ENCODE data around the gene CCDC112. TPM values are rescaled to one million over a fixed set of nuclear protein-coding genes. Genes with fewer than 3 reads are reported as not detected.
A peak's percentile ranks its signal among the peaks of the same experiment; 100 is the strongest.

CCDC112 gene
- total RNA-seq, 8 experiments from 2014 or later = 8.2 to 54.4 (median 39.4) TPM

DNA sequence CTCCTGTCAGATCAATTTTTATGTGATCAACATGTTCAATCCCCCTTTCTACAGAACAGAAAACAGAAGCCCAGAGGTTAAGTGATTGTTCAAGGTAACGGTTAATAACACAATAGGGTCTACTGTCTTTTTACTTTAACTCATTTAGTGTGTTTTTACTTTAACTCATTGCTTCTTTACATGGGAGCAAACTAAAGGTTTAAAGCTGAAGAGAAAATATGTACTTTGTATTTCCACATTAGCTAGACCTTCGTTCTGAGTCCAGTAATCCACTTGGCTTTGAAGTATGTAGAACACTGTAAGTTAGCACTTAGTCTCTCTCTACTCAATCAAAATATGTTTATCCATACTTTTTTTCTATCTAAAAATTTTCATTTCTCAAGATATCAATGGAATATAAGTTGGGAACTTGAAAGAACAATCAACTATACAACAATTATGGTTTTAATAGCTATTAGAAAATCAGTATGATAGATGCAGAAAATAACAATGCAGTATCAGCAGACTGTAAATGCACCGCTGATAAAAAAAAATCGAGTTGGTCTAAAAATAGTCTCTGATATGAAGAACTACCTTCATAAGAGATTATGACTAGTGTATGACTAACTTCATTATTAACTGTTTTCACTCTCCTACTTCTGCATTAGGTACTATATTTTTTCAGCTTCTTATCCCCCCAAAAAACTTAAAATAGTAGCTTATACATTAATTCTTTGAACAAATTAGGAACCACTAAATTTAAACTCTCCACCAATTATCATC is 54.4 kb downstream of the CCDC112 start:
- Histone ChIP-seq H3K4me3 (no peak overlapping the region), H3K27ac (no peak overlapping the region), H3K4me1 (replicated peaks in 1 of 2) (no peaks in the 10 kb centered on the region)
- WGBS, 10 experiments = 65 to 100% (median 94%) methylated on average over 3 to 4 of the region's 4 CpGs
- in situ Hi-C loops (cut with MboI; ENCODE audit: low pct_unique_long_range_greater_than_20kb in 2 of 9, low sequenced_read_pairs in 9 of 9, unreplicated experiment in 9 of 9) = loop anchor here in 2 of 9 experiments (25.0 kb wide), 2 partner anchors 130 to 155 kb away; no protein-coding TSS in a partner anchor
- ATAC-seq (replicated peaks in 6 of 8) = no peak

DNA sequence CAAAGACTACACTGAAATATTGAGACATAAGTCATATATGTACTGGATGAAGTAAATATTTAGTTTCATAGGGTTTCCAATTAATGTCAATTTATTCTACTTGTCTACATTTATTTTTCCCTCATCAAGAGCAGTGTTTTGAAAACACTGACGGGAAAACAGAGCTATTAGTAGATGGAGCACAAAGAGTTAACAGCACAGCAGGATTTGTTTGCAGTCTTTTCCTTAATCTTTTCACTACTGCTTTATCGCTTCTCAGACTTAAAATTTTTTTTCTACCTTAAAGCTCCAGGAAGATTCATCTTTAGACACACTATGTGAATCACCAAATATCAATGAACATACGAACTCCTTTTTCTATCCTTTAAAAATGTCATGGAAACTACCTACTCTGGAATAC is 59.4 kb downstream of the CCDC112 start:
- no peak overlapping the region for H3K27ac ChIP-seq

DNA sequence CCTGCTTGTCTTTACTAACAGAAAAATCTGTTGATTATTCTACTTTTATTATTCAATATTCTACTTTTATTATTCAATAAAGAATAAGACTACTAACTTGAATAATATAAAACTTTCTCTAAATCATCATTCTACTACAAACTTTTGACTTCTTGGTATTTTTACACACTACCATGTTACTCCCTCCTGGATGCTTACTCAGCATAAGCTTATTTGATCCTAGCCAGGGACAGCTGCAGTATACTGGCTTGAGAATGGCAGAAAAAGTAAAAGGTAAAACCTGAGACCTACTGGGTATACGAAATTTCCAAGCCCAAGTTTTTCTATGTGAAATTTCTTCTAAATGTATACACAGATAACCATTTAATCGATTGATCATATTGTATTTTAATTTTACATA is 59.9 kb downstream of the CCDC112 start:
- H3K4me3 ChIP-seq = no peak overlapping the region
- H3K4me1 ChIP-seq (replicated peaks in 1 of 2) = no peaks in the 10 kb centered on the region
- no peak for ATAC-seq (replicated peaks in 6 of 8)
- WGBS, 10 experiments = 73 to 100% (median 100%) methylated on average over 1 to 2 of the region's 2 CpGs; no CpG with 5 or more reads in 1 of the 10 experiments
- in situ Hi-C loops (cut with MboI; ENCODE audit: low pct_unique_long_range_greater_than_20kb in 2 of 9, low sequenced_read_pairs in 9 of 9, unreplicated experiment in 9 of 9) = loop anchor here in 2 of 9 experiments (25.0 kb wide), 2 partner anchors 124 to 149 kb away; no protein-coding TSS in a partner anchor
- no peak overlapping the region for H3K27ac ChIP-seq

More for the DNA sequence above, 59.4 kb downstream of the CCDC112 start:
- in situ Hi-C loops (cut with MboI; ENCODE audit: low pct_unique_long_range_greater_than_20kb in 2 of 9, low sequenced_read_pairs in 9 of 9, unreplicated experiment in 9 of 9) = loop anchor here in 2 of 9 experiments (25.0 kb wide), 2 partner anchors 125 to 150 kb away; no protein-coding TSS in a partner anchor
- no peak overlapping the region for H3K4me3 ChIP-seq
- no peak for ATAC-seq (replicated peaks in 6 of 8)
- H3K4me1 ChIP-seq (replicated peaks in 1 of 2) = no peaks in the 10 kb centered on the region
- 84 to 100% (median 91%) methylated on average over 2 to 3 of the region's 3 CpGs; no CpG with 5 or more reads in 1 of the 10 experiments for whole genome bisulfite sequencing, 10 experiments

DNA sequence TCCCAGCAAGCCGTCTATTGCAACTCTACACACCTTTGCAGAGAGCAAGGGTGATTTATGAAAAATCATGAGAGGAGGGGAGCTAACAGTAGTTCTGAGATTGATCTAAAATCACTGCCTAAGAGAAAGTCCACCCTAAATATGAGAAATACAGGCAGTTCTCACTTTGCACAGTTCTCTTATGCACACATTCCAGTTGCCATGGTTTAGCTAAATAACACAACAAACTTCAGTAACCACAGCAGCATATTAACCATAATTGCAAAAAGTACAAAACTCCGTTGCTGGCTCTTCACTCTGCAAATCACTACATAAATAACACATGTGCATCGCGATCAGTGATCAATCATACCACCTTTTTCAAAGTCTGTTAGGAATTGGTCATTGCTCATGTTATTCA is 64.9 kb downstream of the CCDC112 start:
- WGBS, 10 experiments = 28 to 100% (median 83%) methylated on average over 1 to 4 of the region's 4 CpGs; no CpG with 5 or more reads in 2 of the 10 experiments
- peak in 3 of 8 experiments; percentile 74 to 96 (median 93) for ATAC-seq (replicated peaks in 6 of 8)
- H3K27ac ChIP-seq = no peak overlapping the region

DNA sequence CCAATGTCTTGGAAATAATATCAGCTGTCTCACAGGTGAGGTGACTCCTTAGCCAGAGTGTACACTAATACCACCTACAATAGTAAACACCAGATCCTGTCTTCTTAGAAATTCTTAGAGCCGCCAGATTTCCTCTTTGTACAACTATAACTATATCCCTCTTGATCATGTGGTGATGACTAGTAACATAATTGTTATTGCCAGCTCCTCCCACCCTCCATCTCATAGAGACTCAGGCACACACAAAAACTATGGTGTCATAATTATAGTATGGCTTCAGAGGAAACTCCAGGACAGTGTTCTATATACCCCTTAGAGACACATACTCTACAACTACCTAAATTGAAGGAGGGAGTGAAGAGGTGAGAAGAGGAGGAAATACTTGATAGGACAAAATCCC is 66.8 kb downstream of the CCDC112 start:
- WGBS, 10 experiments = 86 to 100% (median 100%) methylated on average over 1 of the region's 1 CpG; no CpG with 5 or more reads in 5 of the 10 experiments
- Histone ChIP-seq H3K27ac (no peak overlapping the region), H3K4me1 (replicated peaks in 1 of 2) (no peaks in the 10 kb centered on the region), H3K4me3 (no peak overlapping the region)
- in situ Hi-C loops (cut with MboI; ENCODE audit: low pct_unique_long_range_greater_than_20kb in 2 of 9, low sequenced_read_pairs in 9 of 9, unreplicated experiment in 9 of 9) = loop anchor here in 2 of 9 experiments (25.0 kb wide), 2 partner anchors 117 to 142 kb away; no protein-coding TSS in a partner anchor
- no peak for ATAC-seq (replicated peaks in 6 of 8)

More for the DNA sequence above, 64.9 kb downstream of the CCDC112 start:
- Histone ChIP-seq H3K4me1 (replicated peaks in 1 of 2) (no peaks in the 10 kb centered on the region), H3K4me3 (no peak overlapping the region)
- in situ Hi-C loops (cut with MboI; ENCODE audit: low pct_unique_long_range_greater_than_20kb in 2 of 9, low sequenced_read_pairs in 9 of 9, unreplicated experiment in 9 of 9) = loop anchor here in 2 of 9 experiments (25.0 kb wide), 2 partner anchors 119 to 144 kb away; no protein-coding TSS in a partner anchor

DNA sequence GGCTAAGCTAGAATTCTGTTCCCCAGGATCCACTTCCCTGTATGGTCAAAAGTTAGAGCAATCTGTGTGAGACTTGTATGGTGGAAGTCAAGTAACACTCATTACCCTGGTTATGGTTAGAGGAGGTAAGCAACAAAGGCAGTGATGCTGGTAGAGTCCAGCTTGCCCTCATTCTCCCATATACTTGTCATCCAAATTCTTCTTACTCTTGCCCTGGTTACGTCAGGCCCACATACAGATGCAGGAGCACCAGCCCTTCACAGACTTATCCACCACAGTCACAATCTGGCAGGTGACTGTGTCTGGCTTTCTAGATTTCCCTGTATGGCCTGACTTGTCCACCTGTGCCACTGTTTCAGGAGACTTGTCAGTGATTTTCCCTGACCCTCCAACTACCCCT is 69.2 kb downstream of the CCDC112 start:
- Histone ChIP-seq H3K4me1 (replicated peaks in 1 of 2) (no peaks in the 10 kb centered on the region), H3K4me3 (no peak overlapping the region), H3K27ac (no peak overlapping the region)
- no peak for ATAC-seq (replicated peaks in 6 of 8)
- in situ Hi-C loops (cut with MboI; ENCODE audit: low pct_unique_long_range_greater_than_20kb in 2 of 9, low sequenced_read_pairs in 9 of 9, unreplicated experiment in 9 of 9) = loop anchor here in 2 of 9 experiments (25.0 kb wide), 2 partner anchors 115 to 140 kb away; no protein-coding TSS in a partner anchor
- 75 to 100% (median 100%) methylated on average over 1 of the region's 1 CpG; no CpG with 5 or more reads in 3 of the 10 experiments for WGBS, 10 experiments

Other genes with a start within 250 kb of the CCDC112 start
- gene TRIM36, start 126.7 kb downstream of the CCDC112 start, total RNA-seq = 10 to 100 TPM in 5 of 8 experiments, under 1 TPM in 3; 0.28 to 61.2 (median 49.0) TPM
- 10 to 100 TPM; 11.1 to 29.4 (median 17.9) TPM for gene PGGT1B, start 33.8 kb downstream of the CCDC112 start, total RNA-seq
- 10 to 100 TPM; 15.8 to 27.9 (median 20.8) TPM for gene FEM1C, start 248.1 kb upstream of the CCDC112 start, total RNA-seq